ENCODE data around the gene PDCD1. TPM values are rescaled to one million over a fixed set of nuclear protein-coding genes. Genes with fewer than 3 reads are reported as not detected.
"Not testable (repeated sequence)": the region's sequence is repeated elsewhere in the genome, so short reads cannot be mapped to it uniquely, and the experiment has no call there.

PDCD1 gene
- total and polyA plus RNA-seq, 2 of the 13 experiments (the other 11 are each of a cell fraction or from before 2014, with no cell fraction given): 0.04 TPM; not detected in 1

DNA sequence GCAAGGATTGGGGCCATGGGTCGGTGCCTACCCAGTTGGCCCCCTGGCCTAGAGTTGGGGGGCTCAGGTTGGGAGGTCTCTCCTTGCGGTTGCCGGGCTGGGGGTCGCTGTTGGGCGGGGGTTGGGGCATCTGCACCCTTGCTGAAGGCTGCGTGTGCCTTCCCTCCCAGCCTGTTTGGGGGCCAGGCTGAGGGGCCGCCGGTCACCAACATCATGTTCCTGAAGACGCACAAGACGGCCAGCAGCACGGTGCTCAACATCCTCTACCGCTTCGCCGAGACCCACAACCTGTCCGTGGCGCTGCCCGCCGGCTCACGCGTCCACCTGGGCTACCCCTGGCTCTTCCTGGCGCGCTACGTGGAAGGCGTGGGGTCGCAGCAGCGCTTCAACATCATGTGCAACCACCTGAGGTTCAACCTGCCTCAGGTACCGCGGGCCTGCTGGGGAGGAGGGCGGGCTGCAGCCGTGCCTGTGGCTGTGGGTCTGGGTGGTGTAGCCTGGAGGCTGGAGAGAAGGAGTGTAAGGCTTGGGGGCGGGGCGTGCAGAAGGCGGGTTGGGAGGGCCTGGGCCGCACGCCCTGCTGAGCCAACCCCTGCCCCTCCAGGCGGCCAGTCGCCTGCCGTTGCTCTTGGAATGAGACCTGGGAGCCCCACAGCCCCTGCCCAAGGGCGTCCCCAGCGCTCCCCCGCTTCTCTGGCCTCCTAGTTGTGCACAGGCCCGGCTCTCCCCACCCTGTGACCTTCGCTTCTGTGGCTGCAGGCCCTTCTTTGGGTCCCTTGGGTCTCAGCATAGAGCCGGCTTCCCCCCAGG, 56.9 kb downstream of the PDCD1 start (continued):
- TF ChIP-seq SAFB2 (CRISPR knock-in tag; IDR thresholded peaks at IDR 0.05; ENCODE audit: borderline replicate concordance, low read depth) (no peak), AGO1 (IDR thresholded peaks at IDR 0.05; ENCODE audit: low read depth, low read length, poor library complexity, severe bottlenecking) (peak; percentile 79)
- TF ChIP-seq, protein P1, sequence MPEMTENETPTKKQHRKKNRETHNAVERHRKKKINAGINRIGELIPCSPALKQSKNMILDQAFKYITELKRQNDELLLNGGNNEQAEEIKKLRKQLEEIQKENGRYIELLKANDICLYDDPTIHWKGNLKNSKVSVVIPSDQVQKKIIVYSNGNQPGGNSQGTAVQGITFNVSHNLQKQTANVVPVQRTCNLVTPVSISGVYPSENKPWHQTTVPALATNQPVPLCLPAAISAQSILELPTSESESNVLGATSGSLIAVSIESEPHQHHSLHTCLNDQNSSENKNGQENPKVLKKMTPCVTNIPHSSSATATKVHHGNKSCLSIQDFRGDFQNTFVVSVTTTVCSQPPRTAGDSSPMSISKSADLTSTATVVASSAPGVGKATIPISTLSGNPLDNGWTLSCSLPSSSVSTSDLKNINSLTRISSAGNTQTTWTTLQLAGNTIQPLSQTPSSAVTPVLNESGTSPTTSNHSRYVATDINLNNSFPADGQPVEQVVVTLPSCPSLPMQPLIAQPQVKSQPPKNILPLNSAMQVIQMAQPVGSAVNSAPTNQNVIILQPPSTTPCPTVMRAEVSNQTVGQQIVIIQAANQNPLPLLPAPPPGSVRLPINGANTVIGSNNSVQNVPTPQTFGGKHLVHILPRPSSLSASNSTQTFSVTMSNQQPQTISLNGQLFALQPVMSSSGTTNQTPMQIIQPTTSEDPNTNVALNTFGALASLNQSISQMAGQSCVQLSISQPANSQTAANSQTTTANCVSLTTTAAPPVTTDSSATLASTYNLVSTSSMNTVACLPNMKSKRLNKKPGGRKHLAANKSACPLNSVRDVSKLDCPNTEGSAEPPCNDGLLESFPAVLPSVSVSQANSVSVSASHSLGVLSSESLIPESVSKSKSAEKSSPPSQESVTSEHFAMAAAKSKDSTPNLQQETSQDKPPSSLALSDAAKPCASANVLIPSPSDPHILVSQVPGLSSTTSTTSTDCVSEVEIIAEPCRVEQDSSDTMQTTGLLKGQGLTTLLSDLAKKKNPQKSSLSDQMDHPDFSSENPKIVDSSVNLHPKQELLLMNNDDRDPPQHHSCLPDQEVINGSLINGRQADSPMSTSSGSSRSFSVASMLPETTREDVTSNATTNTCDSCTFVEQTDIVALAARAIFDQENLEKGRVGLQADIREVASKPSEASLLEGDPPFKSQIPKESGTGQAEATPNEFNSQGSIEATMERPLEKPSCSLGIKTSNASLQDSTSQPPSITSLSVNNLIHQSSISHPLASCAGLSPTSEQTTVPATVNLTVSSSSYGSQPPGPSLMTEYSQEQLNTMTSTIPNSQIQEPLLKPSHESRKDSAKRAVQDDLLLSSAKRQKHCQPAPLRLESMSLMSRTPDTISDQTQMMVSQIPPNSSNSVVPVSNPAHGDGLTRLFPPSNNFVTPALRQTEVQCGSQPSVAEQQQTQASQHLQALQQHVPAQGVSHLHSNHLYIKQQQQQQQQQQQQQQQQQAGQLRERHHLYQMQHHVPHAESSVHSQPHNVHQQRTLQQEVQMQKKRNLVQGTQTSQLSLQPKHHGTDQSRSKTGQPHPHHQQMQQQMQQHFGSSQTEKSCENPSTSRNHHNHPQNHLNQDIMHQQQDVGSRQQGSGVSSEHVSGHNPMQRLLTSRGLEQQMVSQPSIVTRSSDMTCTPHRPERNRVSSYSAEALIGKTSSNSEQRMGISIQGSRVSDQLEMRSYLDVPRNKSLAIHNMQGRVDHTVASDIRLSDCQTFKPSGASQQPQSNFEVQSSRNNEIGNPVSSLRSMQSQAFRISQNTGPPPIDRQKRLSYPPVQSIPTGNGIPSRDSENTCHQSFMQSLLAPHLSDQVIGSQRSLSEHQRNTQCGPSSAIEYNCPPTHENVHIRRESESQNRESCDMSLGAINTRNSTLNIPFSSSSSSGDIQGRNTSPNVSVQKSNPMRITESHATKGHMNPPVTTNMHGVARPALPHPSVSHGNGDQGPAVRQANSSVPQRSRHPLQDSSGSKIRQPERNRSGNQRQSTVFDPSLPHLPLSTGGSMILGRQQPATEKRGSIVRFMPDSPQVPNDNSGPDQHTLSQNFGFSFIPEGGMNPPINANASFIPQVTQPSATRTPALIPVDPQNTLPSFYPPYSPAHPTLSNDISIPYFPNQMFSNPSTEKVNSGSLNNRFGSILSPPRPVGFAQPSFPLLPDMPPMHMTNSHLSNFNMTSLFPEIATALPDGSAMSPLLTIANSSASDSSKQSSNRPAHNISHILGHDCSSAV (CRISPR knock-in tag; IDR thresholded peaks at IDR 0.05; ENCODE audit: borderline replicate concordance): no peak

DNA sequence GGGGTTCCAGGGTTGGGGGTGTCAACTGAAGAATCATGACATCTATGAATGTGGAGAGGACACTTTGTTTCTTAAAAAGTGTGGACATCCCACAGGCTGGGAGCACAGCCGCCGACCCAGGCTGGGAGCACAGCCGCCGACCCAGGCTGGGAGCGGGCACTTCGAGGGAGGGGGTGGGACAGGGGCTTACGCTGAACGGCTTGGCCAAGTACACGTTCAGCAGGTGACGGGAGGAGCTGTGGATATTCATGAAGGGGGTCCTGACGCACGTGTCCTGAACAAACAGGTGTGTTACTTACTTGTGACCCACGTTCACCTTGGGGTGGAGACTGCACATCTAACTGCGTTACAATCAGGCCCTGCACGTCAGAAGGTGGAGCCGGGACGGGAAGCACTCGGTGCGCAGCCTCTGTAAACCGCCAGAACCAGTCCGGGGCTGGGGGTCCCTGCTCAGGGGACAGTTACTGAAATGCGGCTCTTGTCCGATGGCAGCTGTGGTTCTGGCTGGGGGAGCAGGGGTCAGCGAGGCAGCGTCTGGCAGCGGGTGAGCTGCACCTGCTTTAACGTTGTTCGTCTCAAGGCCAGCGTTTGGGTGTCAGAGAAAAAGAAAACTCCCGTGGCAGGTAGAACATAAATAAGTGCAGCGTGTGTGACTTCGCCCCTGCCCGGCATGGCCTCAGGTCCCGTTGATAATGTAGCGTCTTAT, 58.3 kb downstream of the PDCD1 start:
- H3K9ac ChIP-seq (ENCODE audit: insufficient read depth, low read depth, low read length); H2AFZ ChIP-seq (ENCODE audit: low read length); CTCF ChIA-PET (ENCODE audit: low intra/inter-chr PET ratio, low total read pairs); H3K4me3 ChIP-seq (replicated peaks in 1 of 3; ENCODE audit: insufficient read depth in 1 of 3, low read depth in 2 of 3, low read length in 3 of 3); H3K27me3 ChIP-seq (ENCODE audit: control insufficient read depth in 1 of 2, insufficient read depth in 2 of 2, low read length in 2 of 2); FAIRE-seq; in situ Hi-C loops (cut with HindIII; ENCODE audit: extremely low pct_ligation_motif_present, low pct_unique_long_range_greater_than_20kb); H3K36me3 ChIP-seq (replicated peaks in 1 of 2; ENCODE audit: control insufficient read depth in 1 of 2, insufficient read depth in 2 of 2, low read length in 2 of 2); H4K20me1 ChIP-seq (ENCODE audit: insufficient read depth, low read length); DNase-seq (ENCODE audit: low spot score); H3K27ac ChIP-seq (ENCODE audit: extremely low read length, insufficient read depth, low read length); H3K9me3 ChIP-seq (ENCODE audit: low read length); H3K79me2 ChIP-seq (ENCODE audit: insufficient read depth, low read length); ATAC-seq; BruUV-seq (replicated peaks): not testable (repeated sequence)
- 93% methylated on average over 35 of the region's 35 CpGs for WGBS (ENCODE audit: low lambda C conversion rate)
- H3K4me2 ChIP-seq (ENCODE audit: low read depth, low read length): peak overlapping the region; percentile 69; the same call in 1 of the 2 replicates
- POLR2A ChIA-PET: interaction anchor here (1.5 to 2.2 kb wide), 2 partner anchors 29 kb away, joined by 5 to 8 read pairs; no protein-coding TSS in a partner anchor
- peaks cover 31% of the 10 kb centered on the region for H3K4me1 ChIP-seq (ENCODE audit: insufficient read depth, low read length)
- intact Hi-C loops (cut with micrococcal nuclease; ENCODE audit: unreplicated experiment): loop anchor here (5.0 kb wide), 1 partner anchor 973 kb away; no protein-coding TSS in a partner anchor
